HG02798 (cell line): ENCODE measurements around the gene MSRB2.

ENCODE experiments used
- ATAC-seq: cut with Tn5 transposase; IDR thresholded peaks from one replicate; pipeline ENCODE4 v1.9.1; 2021; ENCODE audit warnings: mild to moderate bottlenecking; ENCODE audit not compliant: unreplicated experiment, poor library complexity

Gene MSRB2

DNA sequence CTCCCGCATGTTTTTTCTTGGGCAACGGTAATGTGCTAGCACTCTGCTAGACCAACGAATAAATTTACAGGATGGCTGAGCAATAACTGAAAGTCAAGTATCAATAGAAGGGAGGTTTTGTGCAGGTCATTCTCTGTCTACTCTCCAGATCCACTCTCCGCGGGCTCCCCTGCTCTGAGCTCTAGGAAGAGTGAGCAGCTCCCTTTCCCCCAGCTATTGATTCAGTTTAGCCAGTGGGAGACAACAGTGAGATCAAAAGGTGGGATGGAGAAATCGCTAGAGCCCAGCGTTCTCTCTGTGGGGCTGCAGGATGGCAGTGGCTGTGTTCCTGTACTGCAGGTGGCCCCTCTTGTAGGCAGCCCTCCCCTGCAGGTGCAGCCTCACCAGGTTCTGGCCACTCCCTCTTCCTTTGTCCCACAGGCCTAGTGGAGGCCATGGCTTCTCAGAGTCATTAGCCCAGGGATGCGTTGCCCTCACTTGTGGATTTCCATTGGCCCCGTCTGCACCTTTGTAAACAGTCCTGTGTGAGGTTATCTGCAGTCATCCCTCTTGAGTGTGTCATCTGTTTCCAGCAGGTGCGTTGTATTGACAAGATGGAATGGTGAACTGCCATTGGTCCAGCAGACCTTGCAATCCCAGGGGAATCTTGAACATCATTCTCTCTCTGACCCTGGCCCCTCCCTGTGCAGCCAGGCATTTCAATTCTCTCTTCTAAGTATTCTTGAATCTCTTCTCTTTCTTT lies 11.1 kb downstream of the MSRB2 start:
- ATAC-seq = no peak

DNA sequence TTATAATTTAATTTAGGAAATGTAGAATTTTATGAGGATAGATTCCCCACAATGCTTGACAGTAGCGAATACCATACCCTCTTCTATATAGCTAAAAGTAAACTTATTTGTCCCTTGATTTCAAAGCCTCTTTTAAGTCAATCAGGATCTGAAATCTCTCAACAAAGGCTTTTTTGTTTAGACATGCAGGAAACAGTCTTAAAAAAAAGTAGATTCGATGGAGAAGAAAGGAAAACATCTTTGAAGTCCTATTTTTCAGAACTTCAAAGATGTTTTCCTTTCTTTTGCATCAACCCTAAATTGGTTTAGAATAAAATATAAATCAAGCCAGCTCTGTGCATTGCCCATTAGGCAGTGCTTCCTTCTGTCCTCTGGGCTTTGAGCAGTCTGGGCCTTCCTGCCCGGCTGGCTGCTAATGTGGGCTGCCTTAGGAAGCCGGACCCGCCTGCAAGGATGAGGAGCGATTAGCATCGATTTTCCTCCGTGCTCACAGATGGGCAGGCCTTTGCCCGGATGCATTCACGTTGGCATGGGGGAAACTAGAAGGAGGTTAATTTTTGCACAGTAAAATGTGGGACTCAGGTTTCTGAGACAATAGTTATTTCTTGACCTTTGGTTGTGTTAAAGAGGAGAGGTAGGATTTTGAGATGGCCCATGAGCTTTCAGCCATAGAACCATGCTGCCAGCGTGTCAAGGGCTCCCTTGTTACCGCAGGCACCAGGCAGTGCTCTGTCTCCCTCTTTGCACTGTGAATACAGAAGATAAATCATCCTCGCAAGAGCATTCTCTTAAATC lies 15.5 kb downstream of the MSRB2 start:
- ATAC-seq = no peak

DNA sequence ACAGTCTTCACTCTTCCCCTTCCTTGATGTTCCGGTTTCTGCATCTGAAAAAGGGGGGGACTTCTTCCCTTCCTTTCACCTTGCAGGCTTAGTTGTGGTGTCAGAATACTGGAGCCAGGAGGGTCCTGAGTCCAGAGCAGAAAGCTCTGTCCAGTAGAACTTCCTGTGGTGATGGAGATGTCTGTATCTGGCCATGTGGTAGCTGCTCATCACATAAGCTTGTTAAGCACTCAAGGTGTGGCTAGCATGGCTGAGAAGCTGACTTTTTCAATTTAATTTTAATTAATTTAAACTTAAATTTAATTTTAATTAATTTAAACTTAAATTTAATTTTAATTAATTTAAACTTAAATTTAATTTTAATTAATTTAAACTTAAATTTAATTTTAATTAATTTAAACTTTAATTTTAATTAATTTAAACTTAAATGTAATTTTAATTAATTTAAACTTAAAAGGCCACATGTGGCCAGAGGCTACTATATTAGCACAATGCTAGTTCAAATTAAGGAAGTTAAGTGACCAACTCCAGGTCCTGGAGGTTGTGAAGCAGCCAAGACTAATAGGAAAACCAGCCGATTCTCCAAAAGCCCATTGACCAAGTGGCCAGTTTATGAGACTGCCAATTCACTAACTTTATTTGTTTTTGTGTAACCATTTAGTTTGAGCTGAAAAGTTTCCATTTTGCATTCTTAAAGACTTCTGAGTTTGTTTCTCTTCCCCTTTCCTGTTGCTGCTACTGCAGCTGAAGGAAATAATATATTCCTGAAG lies 16.3 kb downstream of the MSRB2 start:
- no peak for ATAC-seq

DNA sequence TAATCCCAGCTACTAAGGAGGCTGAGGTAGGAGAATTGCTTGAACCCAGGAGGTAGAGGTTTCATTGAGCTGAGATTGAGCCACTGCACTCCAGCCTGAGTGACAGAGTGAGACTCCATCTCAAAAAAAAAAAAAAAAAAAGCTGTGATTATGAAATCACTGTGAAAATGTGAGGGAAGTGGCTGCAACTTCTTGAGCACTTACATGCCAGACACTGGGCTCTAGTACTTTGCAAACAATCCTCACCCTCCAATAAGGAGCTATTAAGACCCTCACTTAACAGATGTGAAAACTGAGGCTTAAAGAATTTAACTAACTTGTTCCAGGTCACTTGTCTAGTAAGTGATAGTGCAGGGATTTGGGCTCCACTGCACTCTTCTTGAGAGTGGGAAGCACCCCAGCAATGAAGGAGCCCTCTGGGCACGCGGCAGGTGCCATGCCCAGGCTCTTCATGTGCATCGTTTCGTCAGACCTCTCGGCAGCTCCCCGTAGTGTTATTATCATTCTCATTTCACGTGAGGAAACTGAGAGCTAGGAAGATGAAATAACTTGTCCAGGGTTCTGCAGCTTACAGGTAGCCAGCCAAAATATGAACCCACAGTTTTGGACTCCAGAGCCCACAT lies 19.0 kb downstream of the MSRB2 start:
- ATAC-seq = no peak

DNA sequence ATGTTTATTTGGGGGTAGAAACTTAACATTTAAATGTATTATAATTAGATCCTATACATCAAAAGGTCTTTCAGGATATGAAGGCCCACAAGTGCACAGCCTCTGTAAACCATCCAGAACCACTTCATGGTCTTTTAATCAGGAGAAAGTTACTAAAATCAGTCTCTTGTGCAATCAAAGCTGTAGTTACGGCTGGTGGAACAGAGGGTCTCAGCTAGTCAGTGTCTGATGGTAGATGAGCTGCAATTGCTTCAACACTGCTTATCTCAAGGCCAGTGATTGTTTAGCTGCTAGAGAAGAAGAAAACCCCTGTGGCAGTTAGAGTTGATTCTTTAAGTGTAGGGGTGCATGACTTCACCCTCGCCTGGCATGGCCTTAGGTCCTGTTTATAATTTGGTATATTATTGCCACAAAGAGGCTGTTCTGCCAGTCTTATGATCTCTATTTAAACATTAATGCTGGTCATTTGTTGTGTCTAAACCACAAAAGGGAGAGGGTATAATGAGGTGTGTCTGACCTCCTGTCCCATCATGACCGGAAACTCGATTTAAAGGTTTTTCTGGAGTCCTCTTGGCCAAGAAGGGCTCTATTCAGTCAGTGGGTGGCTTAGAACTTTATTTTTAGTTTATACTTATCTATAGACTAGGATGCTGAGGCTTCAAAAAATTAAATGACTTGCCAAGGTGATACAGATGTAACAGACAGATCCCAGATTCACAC lies 21.3 kb downstream of the MSRB2 start:
- no peak for ATAC-seq

DNA sequence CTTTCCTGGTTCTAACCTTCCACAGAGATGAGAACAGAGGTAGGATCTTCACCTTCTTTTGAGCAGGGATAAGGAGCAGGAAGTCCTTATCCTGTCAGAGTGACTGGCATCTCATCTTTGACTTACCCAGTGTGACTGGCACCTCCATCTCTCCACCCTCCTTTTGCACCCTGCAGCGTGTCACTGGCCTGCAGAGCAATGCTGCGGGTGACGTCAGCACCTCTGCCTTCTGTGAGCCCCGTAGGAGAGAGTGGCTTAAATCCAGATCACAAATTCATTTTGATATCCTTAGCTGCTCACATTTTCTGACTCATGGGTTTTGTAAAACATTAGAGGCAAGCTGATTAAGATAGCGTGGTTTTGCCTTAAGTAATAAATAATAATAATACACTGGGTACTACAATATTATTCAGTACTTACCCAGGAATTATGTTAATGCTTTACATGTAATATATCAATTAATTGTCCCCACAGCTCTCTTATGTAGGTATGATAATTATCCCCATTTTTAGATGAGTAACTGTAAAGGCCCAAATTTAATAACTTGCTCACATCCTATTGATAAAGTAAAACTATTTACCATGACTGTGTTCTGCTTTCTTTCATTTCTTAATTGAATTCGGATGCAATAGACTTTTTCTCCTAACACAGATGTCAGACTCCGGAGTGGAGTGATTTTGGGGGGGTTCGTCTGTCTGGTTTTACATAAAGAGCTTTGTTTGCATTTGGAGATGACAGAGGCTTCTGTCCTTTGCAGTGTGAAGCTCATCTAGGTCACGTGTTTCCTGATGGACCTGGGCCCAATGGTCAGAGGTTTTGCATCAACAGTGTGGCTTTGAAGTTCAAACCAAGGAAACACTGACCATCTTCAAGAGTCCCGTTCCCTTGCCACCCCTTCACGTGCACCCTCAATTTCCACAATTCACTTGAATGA lies 24.9 kb downstream of the MSRB2 start:
- ATAC-seq = no peak

DNA sequence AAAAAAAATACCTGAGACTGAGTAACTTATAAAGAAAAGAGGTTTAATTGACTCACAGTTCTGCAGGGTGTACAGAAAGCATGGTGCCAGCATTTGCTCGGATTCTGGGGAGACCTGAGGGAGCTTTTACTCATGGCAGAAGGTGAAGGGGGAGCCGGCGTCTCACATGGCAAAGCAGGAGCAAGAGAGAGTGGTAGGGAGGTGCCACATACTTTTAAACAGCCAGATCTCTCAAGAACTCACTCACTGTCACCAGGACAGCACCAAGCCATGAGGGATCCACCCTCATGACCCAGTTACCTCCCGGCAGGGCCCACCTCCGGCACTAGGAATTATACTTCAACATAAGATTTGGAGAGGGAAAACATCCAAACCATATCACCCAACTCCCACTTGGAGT lies 25.8 kb downstream of the MSRB2 start:
- ATAC-seq = no peak

DNA sequence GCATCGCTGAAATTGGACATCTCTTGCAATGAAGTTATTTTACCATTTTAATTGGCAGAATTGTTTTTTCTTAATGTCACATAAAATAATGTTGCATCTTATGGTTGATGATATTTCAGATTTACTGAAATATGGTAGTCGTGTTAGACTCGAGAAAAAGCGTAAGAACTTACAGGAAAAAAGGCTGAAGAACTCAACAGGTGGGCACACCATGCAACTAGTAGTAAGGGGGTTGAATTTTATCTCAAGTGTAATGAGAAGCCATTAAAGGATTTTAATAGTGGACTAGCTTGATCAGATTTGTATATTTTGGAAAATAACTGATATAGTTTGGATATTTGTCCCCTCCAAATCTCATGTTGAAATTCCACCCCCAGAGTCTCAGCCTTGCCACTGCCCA lies 41.1 kb downstream of the MSRB2 start:
- ATAC-seq = no peak

DNA sequence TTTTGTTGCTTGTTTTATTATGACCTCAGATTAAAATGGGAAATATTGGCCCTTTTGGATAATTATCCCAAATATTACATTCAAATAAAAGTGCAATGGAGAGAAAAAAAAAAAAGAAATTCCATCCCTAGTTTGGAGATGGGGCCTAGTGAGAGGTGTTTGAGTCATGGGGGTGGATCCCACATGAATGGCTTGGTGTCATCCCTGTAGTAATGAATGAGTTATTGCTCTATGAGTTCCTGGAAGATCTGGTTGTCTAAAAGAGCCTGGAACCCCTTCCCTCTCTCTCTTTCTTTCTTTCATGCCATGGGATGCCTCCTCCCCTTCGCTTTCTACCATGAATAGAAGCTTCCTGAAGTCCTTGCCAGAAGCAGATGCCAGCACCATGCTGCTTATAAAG lies 44.3 kb downstream of the MSRB2 start:
- ATAC-seq = no peak

DNA sequence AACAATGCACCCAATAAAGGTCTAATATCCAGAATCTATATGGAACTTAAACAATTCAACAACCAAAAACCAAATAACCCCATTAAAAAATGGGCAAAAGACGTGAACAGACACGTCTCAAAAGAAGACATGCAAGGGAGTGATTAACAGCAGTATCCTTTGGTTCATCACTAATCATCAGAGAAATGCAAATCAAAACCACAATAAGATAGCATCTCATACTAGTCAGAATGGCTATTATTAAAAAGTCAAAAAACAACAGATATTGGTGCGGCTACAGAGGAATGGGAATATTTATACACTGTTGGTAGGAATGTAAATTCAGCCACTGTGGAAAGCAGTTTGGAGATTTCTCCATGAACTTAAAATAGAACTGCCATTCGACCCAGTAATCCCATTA lies 46.6 kb downstream of the MSRB2 start:
- ATAC-seq = no peak

DNA sequence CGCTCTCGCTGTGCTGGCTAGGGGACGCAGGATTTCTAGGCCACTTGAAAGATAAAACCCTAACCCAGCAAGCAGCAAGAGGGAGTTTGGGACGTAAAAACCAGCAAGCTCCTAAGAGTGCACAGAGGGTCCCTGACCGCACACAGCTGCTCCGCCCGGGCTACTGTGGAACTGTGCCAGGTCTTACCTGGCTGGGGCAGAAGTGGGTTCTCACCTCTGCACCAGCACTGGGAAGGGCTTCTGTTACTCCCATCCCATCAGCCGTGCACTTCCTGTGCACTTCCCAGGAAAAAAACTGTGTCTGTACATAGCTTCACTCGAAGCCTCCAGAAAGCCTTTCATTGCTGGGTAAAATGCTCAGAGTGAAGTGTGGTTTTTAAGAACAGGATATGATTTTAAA lies 50.9 kb downstream of the MSRB2 start:
- no peak for ATAC-seq

DNA sequence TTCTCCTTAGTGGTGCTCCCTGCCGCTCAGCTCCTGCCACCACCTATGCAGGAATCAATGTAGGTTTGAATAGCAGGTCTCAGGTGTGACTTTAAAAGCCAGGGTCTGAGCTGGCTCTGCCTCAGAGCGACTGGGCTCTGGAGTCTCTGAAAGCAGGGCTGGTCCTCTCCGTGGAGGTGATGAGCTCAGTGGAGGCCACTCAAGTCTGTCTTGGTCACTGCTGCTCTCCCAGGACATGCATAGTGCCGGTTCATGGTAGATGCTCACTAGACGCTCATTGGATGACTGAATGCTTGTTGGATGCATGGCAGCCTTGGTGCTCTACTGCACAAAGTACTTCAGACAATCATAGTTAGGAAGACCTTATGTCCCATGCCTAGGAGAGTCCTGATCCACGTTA lies 51.7 kb downstream of the MSRB2 start:
- no peak for ATAC-seq

DNA sequence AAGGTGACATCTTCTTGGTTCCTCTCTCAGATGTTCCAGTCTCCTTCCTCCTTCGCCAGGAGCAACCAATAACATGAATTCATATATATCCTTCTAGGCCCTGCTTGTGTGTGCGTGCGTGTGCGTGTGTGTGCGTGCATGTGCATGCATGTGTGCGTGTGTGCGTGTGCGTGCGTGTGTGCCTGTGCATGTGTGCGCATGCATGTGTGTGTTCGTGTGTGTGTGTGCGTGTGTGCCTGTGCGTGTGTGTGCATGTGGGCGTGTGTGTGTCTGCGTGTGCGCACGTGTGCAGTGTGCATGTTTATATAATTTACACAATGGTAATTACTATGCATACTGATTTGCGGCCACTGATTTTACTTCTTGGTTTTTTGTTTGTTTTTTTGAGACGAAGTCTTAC lies 52.8 kb downstream of the MSRB2 start:
- no peak for ATAC-seq

DNA sequence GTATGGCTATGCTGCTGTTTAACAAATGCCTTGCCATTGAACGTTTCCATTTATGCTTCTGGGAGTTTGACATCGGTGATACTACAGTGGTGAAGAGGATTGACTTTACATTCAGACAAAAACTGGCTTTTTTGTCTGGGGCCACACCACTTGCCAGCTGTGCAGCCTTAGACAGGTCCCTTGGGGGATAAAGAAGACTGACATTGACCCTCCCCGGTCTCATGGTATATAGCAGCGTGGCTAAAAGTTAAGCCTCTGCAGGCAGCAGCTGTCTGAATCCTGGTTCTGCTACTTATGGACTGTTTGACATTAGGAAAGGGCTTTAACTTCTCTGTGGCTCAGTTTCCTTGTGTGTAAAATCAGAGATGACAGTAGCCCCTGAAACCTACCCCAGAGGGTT lies 54.7 kb downstream of the MSRB2 start:
- ATAC-seq = no peak

DNA sequence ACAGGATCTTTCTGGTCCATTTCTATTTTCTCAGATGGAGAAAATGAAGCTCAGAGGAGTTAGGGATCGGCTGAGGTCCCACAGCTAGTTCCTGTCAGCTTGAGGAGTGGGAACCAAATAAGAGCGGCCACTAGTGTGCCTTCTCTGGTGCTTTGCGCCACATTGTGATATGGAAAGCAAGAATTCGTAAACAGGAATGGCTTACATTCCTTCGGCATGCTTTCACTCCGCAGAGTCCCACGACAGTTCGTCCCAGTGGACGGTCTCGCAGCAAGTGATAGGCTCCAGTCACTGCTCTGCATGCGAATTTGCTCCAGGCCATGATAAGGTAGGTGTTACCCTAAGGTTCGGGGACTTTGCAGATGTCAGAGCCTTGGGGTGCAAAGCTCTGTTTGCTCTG lies 55.2 kb downstream of the MSRB2 start:
- no peak for ATAC-seq

DNA sequence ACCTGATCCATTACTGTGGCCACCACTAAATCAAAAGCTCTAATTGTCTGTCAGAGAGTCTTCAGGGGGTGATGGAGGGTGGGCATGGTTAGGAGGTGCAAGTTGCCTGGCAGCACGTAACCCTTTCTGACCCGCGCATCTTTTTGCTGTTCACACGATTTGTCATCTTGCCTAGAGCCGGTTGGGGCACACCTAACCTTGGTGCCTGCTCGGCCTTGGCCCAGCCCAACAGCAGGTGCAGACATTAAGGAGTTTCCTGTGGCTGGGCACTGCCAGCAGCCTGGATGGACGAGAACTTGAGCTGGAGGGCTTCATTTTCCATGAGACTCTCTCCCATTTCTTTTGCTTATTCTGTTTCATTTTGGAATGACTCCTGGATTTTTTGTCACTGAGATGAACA lies 55.7 kb downstream of the MSRB2 start:
- no peak for ATAC-seq

DNA sequence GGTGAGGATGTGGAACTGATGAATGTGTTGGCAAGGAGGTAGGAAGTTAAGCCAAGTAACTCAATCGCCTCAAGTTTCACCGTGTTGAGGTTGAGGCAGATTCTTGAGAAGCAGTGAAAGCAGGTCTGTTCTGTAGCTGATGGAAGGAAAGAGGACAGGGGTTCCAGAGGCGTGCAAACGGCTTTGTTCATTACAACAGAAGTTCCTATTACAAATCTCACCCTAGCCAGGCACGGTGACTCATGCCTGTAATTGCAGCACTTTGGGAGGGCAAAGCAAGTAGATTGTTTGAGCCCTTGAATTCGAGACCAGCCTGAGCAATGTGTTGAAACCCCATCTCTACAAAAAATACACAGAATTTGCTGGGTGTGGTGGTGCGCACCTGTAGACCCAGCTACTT lies 59.8 kb downstream of the MSRB2 start:
- no peak for ATAC-seq

DNA sequence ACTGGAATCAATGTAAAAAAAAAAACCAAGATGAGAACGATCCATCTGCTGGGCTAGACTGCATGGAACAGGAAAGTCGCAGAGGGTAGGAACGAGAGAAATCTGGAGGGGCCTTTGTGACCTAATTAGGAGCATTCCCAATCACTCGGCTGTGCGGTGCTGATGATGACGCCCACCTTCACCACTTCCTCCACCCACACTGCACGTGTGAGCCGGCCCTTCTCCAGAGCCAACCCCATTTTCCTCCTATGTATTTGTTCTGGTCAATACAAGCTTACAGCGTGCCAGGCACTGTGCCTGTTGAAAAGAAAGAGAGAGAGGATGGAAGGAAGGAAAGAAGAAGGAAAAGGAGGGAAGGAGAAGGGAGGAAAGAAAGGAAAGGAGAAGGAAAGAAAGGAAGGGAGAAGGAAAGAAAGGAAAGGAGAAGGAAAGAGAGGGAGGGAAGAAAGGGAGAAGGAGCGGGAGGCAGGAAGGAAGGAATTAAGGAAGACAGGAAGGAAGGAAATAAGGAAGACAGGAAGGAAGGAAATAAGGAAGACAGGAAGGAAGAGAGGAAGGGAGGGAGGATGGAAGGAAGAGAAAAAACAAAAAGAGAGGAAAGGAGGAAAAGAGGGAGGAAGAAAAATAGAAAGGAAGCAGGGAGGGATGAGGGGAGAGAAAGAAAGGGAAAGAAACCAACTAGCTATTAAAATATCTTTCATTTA lies 61.2 kb downstream of the MSRB2 start:
- no peak for ATAC-seq
